ENCODE data around the gene NAT16. TPM values are rescaled to one million over a fixed set of nuclear protein-coding genes. Genes with fewer than 3 reads are reported as not detected.

Gene NAT16
- total and polyA plus RNA-seq, 2 of the 8 experiments (the other 6 are each of a cell fraction or from before 2014, with no cell fraction given), result 0.26 to 0.84 TPM

DNA sequence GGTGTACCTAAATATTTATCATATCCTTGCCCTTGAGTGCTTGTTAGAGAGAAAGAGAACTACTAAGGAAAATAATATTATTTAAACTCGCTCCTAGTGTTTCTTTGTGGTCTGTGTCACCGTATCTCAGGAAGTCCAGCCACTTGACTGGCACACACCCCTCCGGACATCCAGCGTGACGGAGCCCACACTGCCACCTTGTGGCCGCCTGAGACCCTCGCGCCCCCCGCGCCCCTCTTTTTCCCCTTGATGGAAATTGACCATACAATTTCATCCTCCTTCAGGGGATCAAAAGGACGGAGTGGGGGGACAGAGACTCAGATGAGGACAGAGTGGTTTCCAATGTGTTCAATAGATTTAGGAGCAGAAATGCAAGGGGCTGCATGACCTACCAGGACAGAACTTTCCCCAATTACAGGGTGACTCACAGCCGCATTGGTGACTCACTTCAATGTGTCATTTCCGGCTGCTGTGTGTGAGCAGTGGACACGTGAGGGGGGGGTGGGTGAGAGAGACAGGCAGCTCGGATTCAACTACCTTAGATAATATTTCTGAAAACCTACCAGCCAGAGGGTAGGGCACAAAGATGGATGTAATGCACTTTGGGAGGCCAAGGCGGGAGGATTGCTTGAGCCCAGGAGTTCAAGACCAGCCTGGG, 41.8 kb downstream of the NAT16 start:
- H3K9ac ChIP-seq (replicated peaks in 1 of 4; ENCODE audit: extremely low read depth in 1 of 4, low read depth in 3 of 4, low read length in 3 of 4), result no peak overlapping the region
- TF ChIP-seq KDM5A (IDR thresholded peaks at IDR 0.05; ENCODE audit: low read length) (no peak), ASH2L (IDR thresholded peaks at IDR 0.05; ENCODE audit: low read length) (no peak), RFX5 (IDR thresholded peaks at IDR 0.05; ENCODE audit: borderline replicate concordance, low read depth, low read length) (no peak), HDAC6 (IDR thresholded peaks at IDR 0.05; ENCODE audit: low read depth, low read length) (no peak), RAD21 (IDR thresholded peaks at IDR 0.05 in 1 of 2, conservative IDR thresholded peaks at IDR 0.05 in 1 of 2; ENCODE audit: low read depth in 2 of 2, low read length in 2 of 2) (peak; percentile 60 to 69), KDM4A (IDR thresholded peaks at IDR 0.05; ENCODE audit: low read depth, low read length, severe bottlenecking) (no peak), GABPA (IDR thresholded peaks at IDR 0.05; ENCODE audit: borderline replicate concordance, insufficient read depth, low read length) (no peak), CEBPB (IDR thresholded peaks at IDR 0.05; ENCODE audit: low read depth, low read length) (no peak), JUN (IDR thresholded peaks at IDR 0.05; ENCODE audit: low read depth, low read length) (peak; percentile 61; the same call in 1 of the 2 replicates)
- TF ChIP-seq, protein P1, sequence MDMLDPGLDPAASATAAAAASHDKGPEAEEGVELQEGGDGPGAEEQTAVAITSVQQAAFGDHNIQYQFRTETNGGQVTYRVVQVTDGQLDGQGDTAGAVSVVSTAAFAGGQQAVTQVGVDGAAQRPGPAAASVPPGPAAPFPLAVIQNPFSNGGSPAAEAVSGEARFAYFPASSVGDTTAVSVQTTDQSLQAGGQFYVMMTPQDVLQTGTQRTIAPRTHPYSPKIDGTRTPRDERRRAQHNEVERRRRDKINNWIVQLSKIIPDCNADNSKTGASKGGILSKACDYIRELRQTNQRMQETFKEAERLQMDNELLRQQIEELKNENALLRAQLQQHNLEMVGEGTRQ (IDR thresholded peaks at IDR 0.05; ENCODE audit: low read length), result 0 out of 2 replicates have a peak, but pooled peaks have one; percentile 17

More for the DNA sequence above, 41.8 kb downstream of the NAT16 start:
- Histone ChIP-seq H4K91ac (replicated peaks; ENCODE audit: insufficient read length, low read length) (peak overlapping the region; percentile 69), H2AFZ (ENCODE audit: low read length) (peak overlapping the region; percentile 76; the same call in 1 of the 2 replicates), H3K4me1 (replicated peaks in 1 of 4; ENCODE audit: control insufficient read depth in 3 of 4, insufficient read depth in 4 of 4, low read length in 3 of 4) (peaks cover 2 to 14% (median 6%) of the 10 kb centered on the region in 4 experiments; a peak in 6 of 7 replicates), H3K4me3 (ENCODE audit: extremely low read depth in 1 of 4, insufficient read depth in 2 of 4, low read depth in 3 of 4, low read length in 4 of 4) (peak overlapping the region in 1 of 4 experiments; percentile 29; a peak in 2 of 8 replicates), H3K23me2 (ENCODE audit: low read depth, low read length) (no peaks in the 10 kb centered on the region; the same call in 1 of the 2 replicates), H3K4ac (replicated peaks; ENCODE audit: insufficient read length, low read depth, low read length) (no peak overlapping the region), H3K4me2 (ENCODE audit: insufficient read depth in 1 of 2, low read depth in 2 of 2, low read length in 2 of 2) (peak overlapping the region in 1 of 2 experiments; percentile 53; a peak in 2 of 4 replicates), H4K8ac (ENCODE audit: extremely low read depth, insufficient read depth, low read length) (no peak overlapping the region), H3K14ac (ENCODE audit: insufficient read length) (no peak overlapping the region), H3K56ac (replicated peaks; ENCODE audit: insufficient read length, low read depth, low read length) (no peak overlapping the region), H3K79me2 (ENCODE audit: control insufficient read depth in 1 of 2, insufficient read depth in 2 of 2, low read length in 2 of 2) (no peaks in the 10 kb centered on the region), H2BK20ac (ENCODE audit: low read length) (0 out of 2 replicates have a peak overlapping the region, but pooled peaks have one; percentile 72), H3K27me3 (replicated peaks in 1 of 4; ENCODE audit: control insufficient read depth in 3 of 4, extremely low read depth in 1 of 4, insufficient read depth in 3 of 4, low read length in 3 of 4) (peaks cover 0 to 2% (median 0%) of the 10 kb centered on the region in 4 experiments; a peak in 1 of 7 replicates), H2BK12ac (ENCODE audit: low read depth, low read length) (peak overlapping the region; percentile 92; the same call in 1 of the 2 replicates), H2BK120ac (replicated peaks; ENCODE audit: low read depth, low read length) (peak overlapping the region; percentile 84), H2BK5ac (ENCODE audit: low read depth, low read length) (peak overlapping the region; percentile 85; the same call in 1 of the 2 replicates), H3K23ac (ENCODE audit: insufficient read length) (no peak overlapping the region), H2BK15ac (ENCODE audit: low read length) (no peak overlapping the region), H3K36me3 (ENCODE audit: control insufficient read depth in 2 of 4, insufficient read depth in 4 of 4, low read length in 3 of 4) (no peaks in the 10 kb centered on the region), H3K79me1 (ENCODE audit: low read depth, low read length) (no peaks in the 10 kb centered on the region), H4K5ac (ENCODE audit: insufficient read length, low read depth, low read length) (no peak overlapping the region), H3K18ac (ENCODE audit: extremely low read depth, low read length) (peak overlapping the region; percentile 87), H2AK5ac (ENCODE audit: low read depth, low read length) (no peak overlapping the region), H4K20me1 (replicated peaks in 1 of 2; ENCODE audit: control insufficient read depth in 1 of 2, insufficient read depth in 2 of 2, low read length in 2 of 2) (no peaks in the 10 kb centered on the region), H3K9me3 (ENCODE audit: insufficient read depth in 2 of 2, low read depth in 1 of 2, low read length in 1 of 2) (no peaks in the 10 kb centered on the region), H3K27ac (ENCODE audit: low read depth, low read length) (no peak overlapping the region)
- POLR2A ChIA-PET (ENCODE audit: partially characterized antibody), result interaction anchor here (1.1 to 1.2 kb wide), 2 partner anchors 12 to 53 kb away, joined by 4 read pairs; partner anchors contain the start of genes SERPINE1 and TRIM56
- FAIRE-seq, result no peak
- WGBS, 2 experiments (ENCODE audit: extremely low coverage in 1 of 2, insufficient coverage in 1 of 2, insufficient read length in 1 of 2, insufficient replicate concordance in 2 of 2, low coverage in 1 of 2, low lambda C conversion rate in 2 of 2, missing lambda C conversion rate in 1 of 2), result 29% methylated on average over 11 of the region's 16 CpGs; no CpG with 5 or more reads in 1 of the 2 experiments
- DNase-seq (ENCODE audit: low read depth in 1 of 2, low spot score in 2 of 2), result peak in 1 of 2 experiments; percentile 80
- CTCF ChIA-PET (ENCODE audit: partially characterized antibody), result interaction anchor here (0.7 to 9.7 kb wide), 19 partner anchors 8 to 245 kb away, joined by 3 to 168 read pairs (median 4); partner anchors contain the start of genes MOGAT3, SERPINE1 and TRIM56

Measured in H1 (cell line).